ENCODE results near the gene PFAS.
A peak's percentile ranks its signal among the peaks of the same experiment; 100 is the strongest.

Gene PFAS

GRCh38 chr17:8206536-8206935 is 42.6 kb upstream of the PFAS start:
- Histone ChIP-seq H3K4me3 (ENCODE audit: low read length) (no peak overlapping the region), H3K4me2 (ENCODE audit: low read length) (no peak overlapping the region), H3K27ac (ENCODE audit: low read depth, low read length) (no peak overlapping the region), H3K36me3 (ENCODE audit: control insufficient read depth, low read length) (peaks cover 71% of the 10 kb centered on the region), H3K79me2 (ENCODE audit: control insufficient read depth, low read length) (peaks cover 46% of the 10 kb centered on the region), H3K27me3 (ENCODE audit: control insufficient read depth, low read length) (no peaks in the 10 kb centered on the region), H3K9me2 (replicated peaks; ENCODE audit: control insufficient read depth, low read length) (no peaks in the 10 kb centered on the region), H3K4me1 (ENCODE audit: control insufficient read depth, low read length) (peaks cover 22% of the 10 kb centered on the region), H3K9me3 (ENCODE audit: control insufficient read depth, insufficient read depth, low read length) (no peaks in the 10 kb centered on the region), H3F3A (ENCODE audit: control insufficient read depth, insufficient read depth) (peaks cover 28% of the 10 kb centered on the region), H4K20me1 (ENCODE audit: control insufficient read depth, insufficient read depth, low read depth, low read length) (peaks cover 11% of the 10 kb centered on the region)
- TF ChIP-seq EZH2phosphoT487 (IDR thresholded peaks at IDR 0.05; ENCODE audit: borderline replicate concordance, low read length), result no peak
- TF ChIP-seq, protein P1, sequence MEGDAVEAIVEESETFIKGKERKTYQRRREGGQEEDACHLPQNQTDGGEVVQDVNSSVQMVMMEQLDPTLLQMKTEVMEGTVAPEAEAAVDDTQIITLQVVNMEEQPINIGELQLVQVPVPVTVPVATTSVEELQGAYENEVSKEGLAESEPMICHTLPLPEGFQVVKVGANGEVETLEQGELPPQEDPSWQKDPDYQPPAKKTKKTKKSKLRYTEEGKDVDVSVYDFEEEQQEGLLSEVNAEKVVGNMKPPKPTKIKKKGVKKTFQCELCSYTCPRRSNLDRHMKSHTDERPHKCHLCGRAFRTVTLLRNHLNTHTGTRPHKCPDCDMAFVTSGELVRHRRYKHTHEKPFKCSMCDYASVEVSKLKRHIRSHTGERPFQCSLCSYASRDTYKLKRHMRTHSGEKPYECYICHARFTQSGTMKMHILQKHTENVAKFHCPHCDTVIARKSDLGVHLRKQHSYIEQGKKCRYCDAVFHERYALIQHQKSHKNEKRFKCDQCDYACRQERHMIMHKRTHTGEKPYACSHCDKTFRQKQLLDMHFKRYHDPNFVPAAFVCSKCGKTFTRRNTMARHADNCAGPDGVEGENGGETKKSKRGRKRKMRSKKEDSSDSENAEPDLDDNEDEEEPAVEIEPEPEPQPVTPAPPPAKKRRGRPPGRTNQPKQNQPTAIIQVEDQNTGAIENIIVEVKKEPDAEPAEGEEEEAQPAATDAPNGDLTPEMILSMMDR (IDR thresholded peaks at IDR 0.05; ENCODE audit: low read depth, low read length, poor library complexity, severe bottlenecking), result no peak

GRCh38 chr17:8209907-8210760 is 39.0 kb upstream of the PFAS start, which contains the start of gene AURKB:
Gene AURKB (minus strand): TSS chr17:8210575. CDS start chr17:8210224, 351 bp downstream.
- TF ChIP-seq, protein P1 (IDR thresholded peaks at IDR 0.05; ENCODE audit: low read depth, low read length, poor library complexity, severe bottlenecking), result no peak
- TF ChIP-seq EZH2phosphoT487 (IDR thresholded peaks at IDR 0.05; ENCODE audit: borderline replicate concordance, low read length), result no peak
- Histone ChIP-seq H3K4me1 (ENCODE audit: control insufficient read depth, low read length) (peaks cover 27% of the 10 kb centered on the region), H3K27me3 (ENCODE audit: control insufficient read depth, low read length) (no peaks in the 10 kb centered on the region), H3K79me2 (ENCODE audit: control insufficient read depth, low read length) (peaks cover 46% of the 10 kb centered on the region), H3K4me2 (ENCODE audit: low read length) (peak within 1 kb of the TSS; percentile 67), H3K9me2 (replicated peaks; ENCODE audit: control insufficient read depth, low read length) (no peaks in the 10 kb centered on the region), H3K4me3 (ENCODE audit: low read length) (peak within 1 kb of the TSS; percentile 96), H3F3A (ENCODE audit: control insufficient read depth, insufficient read depth) (peaks cover 24% of the 10 kb centered on the region), H3K36me3 (ENCODE audit: control insufficient read depth, low read length) (peaks cover 49% of the 10 kb centered on the region), H3K27ac (ENCODE audit: low read depth, low read length) (peak within 1 kb of the TSS; percentile 88), H3K9me3 (ENCODE audit: control insufficient read depth, insufficient read depth, low read length) (no peaks in the 10 kb centered on the region), H4K20me1 (ENCODE audit: control insufficient read depth, insufficient read depth, low read depth, low read length) (peaks cover 11% of the 10 kb centered on the region)

DNA sequence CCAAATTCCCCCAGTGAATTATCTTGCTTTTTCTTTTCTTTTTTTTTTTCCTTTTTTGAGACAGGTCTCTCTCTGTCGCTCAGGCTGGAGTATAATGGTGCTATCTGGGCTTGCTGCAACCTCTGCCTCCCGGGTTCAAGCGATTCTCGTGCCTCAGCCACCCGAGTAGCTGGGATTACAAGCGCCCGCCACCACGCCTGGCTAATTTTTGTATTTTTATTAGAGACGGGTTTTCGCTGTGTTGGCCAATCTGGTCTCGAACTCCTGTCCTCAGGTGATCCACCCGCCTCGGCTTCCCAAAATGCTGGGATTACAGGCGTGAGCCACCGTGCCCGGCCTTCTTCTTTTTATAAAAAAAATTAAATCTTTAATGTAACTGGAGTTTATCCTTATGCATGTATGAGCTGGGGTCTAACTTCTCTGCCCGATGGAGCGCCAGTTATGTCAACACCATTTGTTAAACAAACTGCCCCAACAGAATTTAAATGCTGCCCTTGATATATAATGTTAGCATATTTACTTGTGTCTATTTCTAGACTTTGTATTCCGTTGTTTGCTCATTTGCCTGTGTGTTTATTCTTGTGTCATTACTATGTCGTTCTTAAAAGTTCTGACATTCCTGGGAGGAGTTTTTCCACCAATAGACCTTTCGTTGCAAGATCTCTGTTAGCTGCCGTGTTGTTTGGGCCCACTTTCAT is 38.2 kb upstream of the PFAS start:
- H3K4me1 ChIP-seq (ENCODE audit: control insufficient read depth, low read length), result peaks cover 27% of the 10 kb centered on the region
- H3K9me3 ChIP-seq (ENCODE audit: control insufficient read depth, insufficient read depth, low read length), result no peaks in the 10 kb centered on the region
- no peaks in the 10 kb centered on the region for H3K27me3 ChIP-seq (ENCODE audit: control insufficient read depth, low read length)
- no peaks in the 10 kb centered on the region for H3K9me2 ChIP-seq (replicated peaks; ENCODE audit: control insufficient read depth, low read length)
- peak overlapping the region; percentile 67 for H3K4me2 ChIP-seq (ENCODE audit: low read length)
- peaks cover 41% of the 10 kb centered on the region for H3K36me3 ChIP-seq (ENCODE audit: control insufficient read depth, low read length)
- TF ChIP-seq EZH2phosphoT487 (IDR thresholded peaks at IDR 0.05; ENCODE audit: borderline replicate concordance, low read length), result no peak
- TF ChIP-seq, protein P1 (IDR thresholded peaks at IDR 0.05; ENCODE audit: low read depth, low read length, poor library complexity, severe bottlenecking), result no peak
- H3F3A ChIP-seq (ENCODE audit: control insufficient read depth, insufficient read depth), result peaks cover 20% of the 10 kb centered on the region
- H3K4me3 ChIP-seq (ENCODE audit: low read length), result peak overlapping the region; percentile 96
- H4K20me1 ChIP-seq (ENCODE audit: control insufficient read depth, insufficient read depth, low read depth, low read length), result peaks cover 11% of the 10 kb centered on the region
- peaks cover 46% of the 10 kb centered on the region for H3K79me2 ChIP-seq (ENCODE audit: control insufficient read depth, low read length)
- peak overlapping the region; percentile 88 for H3K27ac ChIP-seq (ENCODE audit: low read depth, low read length)

All from DOHH2 (cell line).